Islet precursor cell (in vitro differentiated cells): ENCODE data around the gene RAB4B.
"Not testable (repeated sequence)": the region's sequence is repeated elsewhere in the genome, so short reads cannot be mapped to it uniquely, and the experiment has no call there.

Experiments used
- DNase-seq: peaks from one replicate; pipeline ENCODE4 v3.0.0-alpha.2; 2018

The RAB4B gene

GRCh38 chr19:40825460-40826095 lies 47.5 kb downstream of the RAB4B start:
- not testable (repeated sequence) for DNase-seq

GRCh38 chr19:40826312-40826698 lies 48.3 kb downstream of the RAB4B start:
- DNase-seq: not testable (repeated sequence)

GRCh38 chr19:40826699-40827385 lies 48.8 kb downstream of the RAB4B start:
- DNase-seq: peak; percentile 42

GRCh38 chr19:40827386-40828247 lies 49.6 kb downstream of the RAB4B start:
- peak; percentile 38 for DNase-seq

GRCh38 chr19:40829205-40829604 lies 51.2 kb downstream of the RAB4B start:
- no peak for DNase-seq

- DNase-seq: not testable (repeated sequence)
Observed at GRCh38 chr19:40830741-40831140, 52.7 kb downstream of the RAB4B start.

- DNase-seq: peak; percentile 54
Observed at GRCh38 chr19:40831502-40832430, 53.7 kb downstream of the RAB4B start.

- DNase-seq: not testable (repeated sequence)
Observed at GRCh38 chr19:40832431-40832790, 54.4 kb downstream of the RAB4B start.

- DNase-seq: peak; percentile 25
Observed at GRCh38 chr19:40833728-40834533, 55.9 kb downstream of the RAB4B start.

GRCh38 chr19:40836754-40837429 lies 58.8 kb downstream of the RAB4B start:
- DNase-seq: no peak

GRCh38 chr19:40838477-40838876 lies 60.4 kb downstream of the RAB4B start:
- DNase-seq: not testable (repeated sequence)

GRCh38 chr19:40842012-40842411 lies 64.0 kb downstream of the RAB4B start:
- not testable (repeated sequence) for DNase-seq

GRCh38 chr19:40842997-40843652 lies 65.1 kb downstream of the RAB4B start:
- not testable (repeated sequence) for DNase-seq

GRCh38 chr19:40843653-40844052 lies 65.6 kb downstream of the RAB4B start:
- DNase-seq: not testable (repeated sequence)
